GM15510 (cell line): ENCODE measurements around the gene ABCC11.

Experiments used
- POLR2A ChIP-seq: IDR thresholded peaks from 3 replicates; pipeline ENCODE4 v1.6.1; 2011; ENCODE audit warnings: borderline replicate concordance; ENCODE audit not compliant: insufficient read length; ENCODE audit errors: extremely low read depth

The ABCC11 gene

GRCh38 chr16:48247311-48247710, at the start of gene ABCC11:
TSS of gene ABCC11 (minus strand) at chr16:48247539. CDS start at chr16:48231921, 15,618 bp downstream.
- no peak for TF ChIP-seq POLR2A

- no peak for TF ChIP-seq POLR2A
Observed at GRCh38 chr16:48295488-48296281, 48.3 kb upstream of the ABCC11 start.

DNA sequence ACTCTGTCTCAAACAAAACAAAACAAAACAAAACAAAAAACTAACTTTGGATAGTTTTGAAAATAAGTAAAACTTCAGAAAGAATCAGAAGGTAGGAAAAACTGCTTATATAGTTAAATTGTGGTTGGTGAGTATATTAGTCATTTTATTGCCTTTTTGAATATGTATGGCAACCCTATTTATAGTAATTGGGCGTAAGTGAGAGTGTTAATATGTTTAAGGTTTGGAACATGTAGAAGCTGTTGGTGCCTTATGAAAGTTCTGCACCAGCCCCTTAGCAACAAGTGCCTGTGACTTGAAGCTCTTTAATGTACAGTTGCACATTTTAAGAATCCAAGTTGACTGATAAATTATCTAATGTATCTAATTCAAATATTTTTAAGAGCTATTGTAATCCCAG, 47.4 kb upstream of the ABCC11 start:
- no peak for TF ChIP-seq POLR2A

DNA sequence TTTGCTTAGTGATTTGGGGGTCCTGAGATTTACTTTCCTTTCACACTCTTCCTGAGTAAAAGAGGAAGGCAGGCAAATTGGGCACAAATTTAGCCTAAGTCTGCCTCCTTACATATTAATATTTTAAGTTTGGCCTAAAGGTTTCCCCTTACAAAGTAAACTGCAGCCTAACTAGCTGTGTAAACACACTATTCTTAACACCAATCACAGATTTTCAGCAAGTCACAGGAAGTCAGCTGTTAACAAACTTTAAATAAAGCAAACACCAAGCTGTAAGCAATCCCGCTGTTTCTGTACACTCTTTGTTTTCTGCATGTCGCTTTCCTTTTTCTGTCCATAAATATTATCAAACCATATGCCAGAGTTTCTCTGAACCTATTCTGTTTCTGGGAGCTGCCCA, 45.1 kb upstream of the ABCC11 start:
- TF ChIP-seq POLR2A = no peak

- TF ChIP-seq POLR2A = no peak
Observed at GRCh38 chr16:48291754-48292153, 44.4 kb upstream of the ABCC11 start.

DNA sequence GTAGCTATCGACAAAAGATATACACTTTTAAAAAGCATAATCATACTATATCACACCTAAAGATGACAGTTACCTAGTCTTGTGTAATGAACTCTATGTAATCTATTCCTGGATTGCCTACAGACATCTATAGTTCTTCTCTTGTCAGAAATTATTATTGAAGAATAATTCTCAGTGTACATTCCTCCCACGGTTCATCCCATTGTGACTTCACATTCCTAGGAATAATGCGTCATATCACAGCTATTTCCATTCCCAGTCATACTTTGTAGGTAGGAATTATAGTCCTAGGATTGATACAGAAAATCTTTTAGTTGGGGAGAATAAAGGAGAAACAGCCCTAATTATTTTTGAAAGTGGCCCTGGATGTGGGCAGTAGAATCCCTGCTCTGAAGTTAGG, 44.0 kb upstream of the ABCC11 start:
- no peak for TF ChIP-seq POLR2A

GRCh38 chr16:48287239-48287638, 39.9 kb upstream of the ABCC11 start:
- TF ChIP-seq POLR2A = no peak

DNA sequence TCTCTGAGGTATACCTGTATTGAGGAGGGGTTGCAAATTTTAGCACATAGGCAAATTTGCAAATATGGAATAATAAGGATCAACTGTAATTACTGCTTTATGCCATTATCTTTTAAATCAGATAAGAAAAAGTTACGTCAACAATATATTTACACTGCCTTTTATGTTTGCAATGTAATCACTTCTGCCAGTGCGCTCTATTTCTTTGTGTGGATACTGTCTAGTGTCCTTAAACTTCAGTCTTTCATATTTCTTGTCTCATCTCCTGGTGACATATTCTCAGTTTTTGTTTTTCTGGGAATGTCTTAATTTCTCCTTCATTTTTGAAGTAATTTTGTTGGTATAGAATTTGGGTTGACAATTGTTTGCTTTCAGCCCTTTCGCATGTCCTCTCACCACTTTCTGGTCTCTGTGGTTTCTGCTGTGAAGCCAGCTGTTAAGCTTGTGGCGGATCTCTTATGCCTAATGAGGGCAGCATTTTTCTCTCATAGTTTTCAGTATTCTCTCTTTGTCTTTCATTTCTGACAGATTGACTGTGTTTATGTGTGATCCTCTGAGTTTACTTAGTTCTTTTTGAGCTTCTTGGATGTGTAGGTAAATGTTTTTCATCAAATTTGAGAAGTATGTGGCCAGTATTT, 37.6 kb upstream of the ABCC11 start:
- no peak for TF ChIP-seq POLR2A

GRCh38 chr16:48282636-48283263, 35.4 kb upstream of the ABCC11 start:
- no peak for TF ChIP-seq POLR2A

- no peak for TF ChIP-seq POLR2A
Observed at GRCh38 chr16:48280546-48280945, 33.2 kb upstream of the ABCC11 start.

DNA sequence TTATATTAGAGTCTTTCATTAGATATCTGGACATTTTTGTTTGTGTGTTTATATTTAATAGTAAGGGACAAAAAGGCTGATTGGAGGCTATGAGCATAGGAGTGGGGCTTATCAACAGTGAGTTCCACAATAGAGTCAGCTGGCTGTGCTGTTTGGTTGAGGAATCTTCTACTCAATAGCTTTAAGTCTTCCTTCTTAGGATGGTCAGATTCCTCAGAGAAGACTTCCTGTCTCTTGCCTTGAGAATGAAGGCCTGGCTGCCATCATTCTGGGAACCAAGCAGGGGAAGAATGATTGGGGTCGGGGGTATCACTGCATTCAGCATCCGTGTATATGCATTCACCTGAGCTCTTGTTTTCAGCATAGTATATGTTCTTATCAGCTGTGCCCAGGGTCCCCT, 31.9 kb upstream of the ABCC11 start:
- TF ChIP-seq POLR2A = no peak

GRCh38 chr16:48277158-48277557, 29.8 kb upstream of the ABCC11 start:
- TF ChIP-seq POLR2A = no peak

- TF ChIP-seq POLR2A = no peak
Observed at GRCh38 chr16:48276102-48276501, 28.8 kb upstream of the ABCC11 start.

DNA sequence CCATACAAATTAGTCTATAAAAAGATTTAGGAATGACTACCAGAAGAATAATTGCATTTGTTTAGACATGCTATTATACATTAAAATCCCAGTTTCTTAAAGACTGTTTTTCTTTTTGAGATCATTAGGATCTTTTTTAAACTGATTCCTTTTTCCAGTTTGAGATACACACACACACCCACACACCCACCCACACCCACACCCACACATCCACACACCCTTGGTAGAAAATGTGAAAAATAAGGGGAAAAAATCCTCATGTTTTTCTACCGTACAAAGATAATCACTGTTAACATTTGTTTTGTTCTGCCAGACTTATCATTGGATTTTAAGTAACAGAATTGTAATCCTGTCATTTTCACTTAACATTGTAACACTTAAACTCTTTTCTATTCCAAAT, 27.1 kb upstream of the ABCC11 start:
- TF ChIP-seq POLR2A = no peak

DNA sequence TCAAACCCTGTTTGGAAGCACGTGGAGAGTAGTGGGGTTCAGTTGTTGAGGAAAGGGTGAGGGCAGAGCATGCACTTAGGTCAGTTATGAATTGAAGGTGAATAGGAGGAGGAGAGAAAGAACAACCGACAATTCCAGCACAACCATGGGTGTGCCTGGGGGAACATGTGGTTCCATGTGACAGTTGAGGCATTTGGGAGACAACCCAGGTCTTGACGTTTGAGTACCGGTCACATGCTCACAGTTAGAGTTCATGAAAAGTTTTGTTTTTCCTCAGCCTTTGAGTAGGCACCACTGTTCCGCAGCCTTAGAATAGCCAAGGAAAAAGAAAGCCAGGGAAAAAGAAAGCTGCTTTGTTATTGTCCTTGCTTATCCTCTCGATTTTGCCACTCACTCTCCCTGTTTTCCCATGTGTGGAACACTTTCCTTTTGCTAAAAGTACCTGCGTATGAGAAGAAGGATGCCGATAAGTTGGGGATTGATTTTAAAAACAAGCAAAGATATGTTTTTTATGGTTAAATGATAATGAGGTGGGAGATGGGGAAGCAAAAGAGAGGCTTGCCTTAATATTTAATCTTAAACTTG, 25.6 kb upstream of the ABCC11 start:
- no peak for TF ChIP-seq POLR2A
